ENCODE data around the gene ZNF282. TPM values are rescaled to one million over a fixed set of nuclear protein-coding genes. Genes with fewer than 3 reads are reported as not detected.
A peak's percentile ranks its signal among the peaks of the same experiment; 100 is the strongest.

The ZNF282 gene
- total and polyA plus RNA-seq, 9 of the 15 experiments (the other 6 are each of a cell fraction or from before 2014, with no cell fraction given): 0.76 to 58.6 (median 17.4) TPM

DNA sequence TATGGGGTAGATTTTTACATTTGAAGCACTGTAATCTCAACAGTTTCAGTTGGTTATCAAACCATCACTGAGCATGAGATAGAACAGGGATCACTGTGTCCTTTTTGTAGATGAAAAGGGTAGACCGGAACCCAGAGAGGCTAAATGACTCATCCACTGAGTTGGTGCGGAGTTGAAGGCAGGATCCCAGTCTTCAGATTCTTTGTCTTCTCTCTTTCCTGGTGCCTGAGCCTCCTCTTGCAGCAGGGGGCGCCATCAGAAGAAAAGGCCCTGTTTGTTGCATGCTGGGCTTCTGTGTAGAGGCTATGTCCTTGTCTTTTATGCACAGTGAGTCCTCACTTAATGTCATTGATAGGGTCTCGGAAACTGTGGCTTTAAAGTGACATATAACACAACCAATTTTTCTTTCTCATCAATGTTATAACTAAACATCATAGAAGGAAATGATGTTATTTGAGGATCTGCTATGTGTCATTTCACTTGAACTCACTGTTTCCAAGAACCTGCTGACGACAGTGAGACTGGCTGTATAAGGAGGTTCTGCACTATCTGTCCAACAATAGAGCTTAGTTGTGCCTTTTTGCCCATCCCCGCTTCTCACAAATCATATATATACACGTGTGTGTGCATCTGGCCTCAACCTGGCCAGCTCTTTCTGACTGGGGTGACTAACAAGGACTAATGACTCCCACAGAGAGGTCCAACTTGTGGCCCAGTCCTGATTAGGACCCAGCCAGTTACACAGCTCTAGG lies 14.3 kb downstream of the ZNF282 start (continued):
- peak; percentile 54; the same call in 1 of the 2 replicates for TF ChIP-seq REST (IDR thresholded peaks at IDR 0.05; ENCODE audit: borderline replicate concordance)
- no peak for TF ChIP-seq REST (CRISPR knock-in tag; IDR thresholded peaks at IDR 0.05; ENCODE audit: low read depth)
- TF ChIP-seq, protein P1, sequence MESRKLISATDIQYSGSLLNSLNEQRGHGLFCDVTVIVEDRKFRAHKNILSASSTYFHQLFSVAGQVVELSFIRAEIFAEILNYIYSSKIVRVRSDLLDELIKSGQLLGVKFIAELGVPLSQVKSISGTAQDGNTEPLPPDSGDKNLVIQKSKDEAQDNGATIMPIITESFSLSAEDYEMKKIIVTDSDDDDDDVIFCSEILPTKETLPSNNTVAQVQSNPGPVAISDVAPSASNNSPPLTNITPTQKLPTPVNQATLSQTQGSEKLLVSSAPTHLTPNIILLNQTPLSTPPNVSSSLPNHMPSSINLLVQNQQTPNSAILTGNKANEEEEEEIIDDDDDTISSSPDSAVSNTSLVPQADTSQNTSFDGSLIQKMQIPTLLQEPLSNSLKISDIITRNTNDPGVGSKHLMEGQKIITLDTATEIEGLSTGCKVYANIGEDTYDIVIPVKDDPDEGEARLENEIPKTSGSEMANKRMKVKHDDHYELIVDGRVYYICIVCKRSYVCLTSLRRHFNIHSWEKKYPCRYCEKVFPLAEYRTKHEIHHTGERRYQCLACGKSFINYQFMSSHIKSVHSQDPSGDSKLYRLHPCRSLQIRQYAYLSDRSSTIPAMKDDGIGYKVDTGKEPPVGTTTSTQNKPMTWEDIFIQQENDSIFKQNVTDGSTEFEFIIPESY (CRISPR knock-in tag; IDR thresholded peaks at IDR 0.05): 0 out of 2 replicates have a peak, but pooled peaks have one; percentile 16
- no peak for TF ChIP-seq EZH2 (IDR thresholded peaks at IDR 0.05; ENCODE audit: borderline replicate concordance, low read depth, low read length)
- TF ChIP-seq JUND (IDR thresholded peaks at IDR 0.05; ENCODE audit: borderline replicate concordance, low read depth, low read length): peak; percentile 95
- peak; percentile 95; the same call in 2 of the 3 replicates for TF ChIP-seq JUND (tag; IDR thresholded peaks at IDR 0.05; ENCODE audit: borderline replicate concordance, low read depth, low read length)
- TF ChIP-seq CBFB (CRISPR knock-in tag; IDR thresholded peaks at IDR 0.05): no peak
- 0 out of 4 replicates have a peak, but pooled peaks of 1 of the 2 experiments have one; percentile 7 for TF ChIP-seq KDM1A (IDR thresholded peaks at IDR 0.05)
- no peak for TF ChIP-seq L3MBTL2 (IDR thresholded peaks at IDR 0.05)
- TF ChIP-seq ETV5 (CRISPR knock-in tag; IDR thresholded peaks at IDR 0.05; ENCODE audit: low read depth): peak; percentile 72
- TF ChIP-seq XRCC5 (IDR thresholded peaks at IDR 0.05; ENCODE audit: low read depth, low read length): peak; percentile 78; the same call in 1 of the 2 replicates
- peak; percentile 85 for TF ChIP-seq JUN (IDR thresholded peaks at IDR 0.05; ENCODE audit: borderline replicate concordance, low read depth, low read length)
- TF ChIP-seq JUN (CRISPR knock-in tag; IDR thresholded peaks at IDR 0.05; ENCODE audit: borderline replicate concordance): 0 out of 2 replicates have a peak, but pooled peaks have one; percentile 79
- TF ChIP-seq ZKSCAN1 (IDR thresholded peaks at IDR 0.05; ENCODE audit: low read depth, low read length): peak; percentile 43; the same call in 1 of the 2 replicates
- TF ChIP-seq HMG20A (CRISPR knock-in tag; conservative IDR thresholded peaks at IDR 0.05): no peak
- TF ChIP-seq PML (IDR thresholded peaks at IDR 0.05; ENCODE audit: low read length): 0 out of 2 replicates have a peak, but pooled peaks have one; percentile 21
- no peak for TF ChIP-seq BMI1 (IDR thresholded peaks at IDR 0.05; ENCODE audit: low read length)
- 0 out of 4 replicates have a peak, but pooled peaks of 1 of the 2 experiments have one; percentile 43 for TF ChIP-seq TEAD1 (CRISPR knock-in tag; IDR thresholded peaks at IDR 0.05)
